Fibroblast of mammary gland (primary cell): ENCODE results near the gene SDCCAG8.

Experiments used
- DNase-seq: peaks from one replicate; pipeline ENCODE4 v3.0.0-alpha.2; 2010; ENCODE audit warnings: low read depth
- H3K4me3 ChIP-seq: 2 replicates; pipeline ENCODE4 v1.5.1; 2011; ENCODE audit warnings: low read depth, mild to moderate bottlenecking, low read length, moderate library complexity; ENCODE audit not compliant: control insufficient read depth
- TF ChIP-seq, protein P1 (sequence below): conservative IDR thresholded peaks from 2 replicates; pipeline ENCODE4 v1.5.1; 2011; ENCODE audit warnings: low read depth, low read length, inconsistent platforms; ENCODE audit not compliant: control insufficient read depth, insufficient read depth

The SDCCAG8 gene

DNA sequence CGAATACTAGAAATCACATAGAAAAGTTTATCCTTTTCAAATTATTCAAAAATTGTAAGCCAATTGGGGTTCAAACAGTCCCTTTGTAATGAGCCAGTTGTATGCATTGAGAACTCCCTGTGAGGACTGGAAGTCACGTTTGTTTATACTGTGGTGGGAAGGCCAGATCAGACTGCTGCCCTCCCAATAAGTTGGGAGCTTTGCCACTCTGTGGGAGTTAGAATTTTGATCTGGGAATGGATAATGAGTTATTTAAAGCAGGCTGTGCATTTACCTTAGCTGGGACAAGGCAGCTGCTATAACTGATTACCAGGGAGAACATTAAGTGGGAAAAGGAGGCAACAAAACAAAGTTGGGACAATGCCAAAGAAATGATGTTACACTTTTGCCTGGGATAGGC lies 178.8 kb downstream of the SDCCAG8 start:
- DNase-seq: no peak
- H3K4me3 ChIP-seq: no peak overlapping the region
- TF ChIP-seq, protein P1, sequence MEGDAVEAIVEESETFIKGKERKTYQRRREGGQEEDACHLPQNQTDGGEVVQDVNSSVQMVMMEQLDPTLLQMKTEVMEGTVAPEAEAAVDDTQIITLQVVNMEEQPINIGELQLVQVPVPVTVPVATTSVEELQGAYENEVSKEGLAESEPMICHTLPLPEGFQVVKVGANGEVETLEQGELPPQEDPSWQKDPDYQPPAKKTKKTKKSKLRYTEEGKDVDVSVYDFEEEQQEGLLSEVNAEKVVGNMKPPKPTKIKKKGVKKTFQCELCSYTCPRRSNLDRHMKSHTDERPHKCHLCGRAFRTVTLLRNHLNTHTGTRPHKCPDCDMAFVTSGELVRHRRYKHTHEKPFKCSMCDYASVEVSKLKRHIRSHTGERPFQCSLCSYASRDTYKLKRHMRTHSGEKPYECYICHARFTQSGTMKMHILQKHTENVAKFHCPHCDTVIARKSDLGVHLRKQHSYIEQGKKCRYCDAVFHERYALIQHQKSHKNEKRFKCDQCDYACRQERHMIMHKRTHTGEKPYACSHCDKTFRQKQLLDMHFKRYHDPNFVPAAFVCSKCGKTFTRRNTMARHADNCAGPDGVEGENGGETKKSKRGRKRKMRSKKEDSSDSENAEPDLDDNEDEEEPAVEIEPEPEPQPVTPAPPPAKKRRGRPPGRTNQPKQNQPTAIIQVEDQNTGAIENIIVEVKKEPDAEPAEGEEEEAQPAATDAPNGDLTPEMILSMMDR: no peak

DNA sequence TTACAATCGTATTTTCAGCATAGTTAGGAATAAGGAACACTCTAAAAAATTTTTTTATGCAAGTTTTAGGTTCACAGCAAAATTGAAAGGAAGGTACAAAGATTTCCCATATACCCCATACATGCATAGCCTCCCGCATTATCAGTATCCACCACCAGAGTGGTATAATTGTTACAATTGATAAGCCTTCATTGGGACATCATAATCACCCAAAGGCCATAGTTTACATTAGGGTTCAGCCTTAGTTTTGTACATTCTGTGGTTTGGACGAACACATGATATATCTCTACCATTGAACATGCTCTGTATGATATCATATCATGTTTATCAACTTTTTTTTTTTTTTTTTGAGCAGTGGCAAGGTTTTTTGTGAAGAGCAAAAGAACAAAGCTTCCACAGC lies 180.0 kb downstream of the SDCCAG8 start:
- TF ChIP-seq, protein P1: no peak
- no peak for DNase-seq
- H3K4me3 ChIP-seq: no peak overlapping the region

DNA sequence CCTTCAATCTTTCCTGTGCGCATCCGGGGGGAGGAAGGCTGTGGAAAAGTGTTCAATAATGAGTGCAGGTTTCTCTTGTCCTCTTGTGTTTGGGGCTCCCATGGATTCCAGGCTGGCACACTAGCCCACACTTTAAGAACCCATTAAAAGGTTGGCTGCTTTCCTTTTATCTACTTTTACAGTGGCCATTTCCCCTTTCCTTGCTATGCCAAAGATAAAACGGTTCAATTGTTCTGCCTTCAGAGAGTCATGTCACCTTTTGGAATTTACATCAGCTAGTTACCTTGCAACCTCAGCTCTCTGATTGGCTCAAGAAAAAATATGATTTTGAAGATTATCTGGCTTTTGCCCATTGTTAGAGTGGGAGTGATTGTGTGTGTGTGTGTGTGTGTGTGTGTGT lies 182.3 kb downstream of the SDCCAG8 start:
- H3K4me3 ChIP-seq: no peak overlapping the region
- DNase-seq: no peak
- TF ChIP-seq, protein P1: no peak

DNA sequence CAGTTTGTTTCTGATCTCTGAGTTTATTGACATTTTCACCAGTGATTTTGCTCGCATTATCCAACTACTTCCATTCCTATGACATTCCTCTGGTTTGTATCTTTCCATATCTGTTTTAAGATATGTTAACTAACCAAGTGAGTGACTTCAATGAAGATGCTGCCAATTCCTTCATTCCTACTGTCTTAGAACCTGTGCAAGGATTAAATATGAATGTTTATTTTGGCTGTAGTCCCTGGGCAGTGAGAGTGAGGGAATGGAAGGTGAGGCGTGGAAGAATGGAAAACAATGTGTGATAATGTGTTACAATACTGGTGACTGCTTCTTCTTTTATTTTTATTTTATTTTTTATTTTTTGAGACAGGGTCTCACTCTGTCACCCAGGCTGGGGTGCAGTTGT lies 183.0 kb downstream of the SDCCAG8 start:
- H3K4me3 ChIP-seq: no peak overlapping the region
- TF ChIP-seq, protein P1: no peak
- no peak for DNase-seq

DNA sequence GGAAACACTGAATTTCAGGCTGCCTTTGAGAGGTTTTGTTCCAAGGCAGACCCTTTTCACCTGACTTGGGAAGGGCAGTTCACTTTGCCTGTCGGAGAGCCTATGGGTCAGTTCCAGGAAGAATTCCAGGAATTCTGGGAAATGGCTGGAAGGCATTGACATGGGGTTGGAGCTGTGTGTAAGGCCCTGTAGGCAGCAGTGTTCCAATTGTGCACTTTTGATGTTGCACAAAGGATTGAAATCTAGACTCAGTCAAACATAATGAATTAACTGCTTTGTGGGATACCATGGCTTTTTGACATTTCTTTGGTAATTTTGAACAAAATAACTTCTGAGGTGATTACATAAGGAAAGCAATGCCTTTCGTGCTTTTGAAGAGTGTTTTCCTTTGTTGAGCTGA lies 184.6 kb downstream of the SDCCAG8 start:
- no peak for DNase-seq
- TF ChIP-seq, protein P1: no peak
- H3K4me3 ChIP-seq: no peak overlapping the region

DNA sequence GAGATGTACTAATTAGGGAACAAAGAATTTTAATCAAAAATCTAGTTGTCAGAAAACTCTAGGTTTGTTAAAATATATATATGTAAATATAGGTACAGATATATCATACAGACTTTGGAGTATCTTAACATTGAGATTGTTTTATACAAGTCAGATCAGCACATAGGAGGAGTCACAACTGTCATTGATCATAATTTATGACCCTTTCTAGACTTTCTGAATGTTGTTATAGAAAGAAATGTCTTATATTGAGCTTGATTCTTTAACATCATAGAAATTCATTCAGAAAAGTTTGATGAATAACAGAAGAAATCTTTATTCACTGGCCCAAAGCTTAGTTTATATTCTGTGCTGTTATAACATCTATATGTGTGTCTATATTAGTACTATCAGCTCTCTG lies 185.8 kb downstream of the SDCCAG8 start:
- TF ChIP-seq, protein P1: no peak
- DNase-seq: no peak

DNA sequence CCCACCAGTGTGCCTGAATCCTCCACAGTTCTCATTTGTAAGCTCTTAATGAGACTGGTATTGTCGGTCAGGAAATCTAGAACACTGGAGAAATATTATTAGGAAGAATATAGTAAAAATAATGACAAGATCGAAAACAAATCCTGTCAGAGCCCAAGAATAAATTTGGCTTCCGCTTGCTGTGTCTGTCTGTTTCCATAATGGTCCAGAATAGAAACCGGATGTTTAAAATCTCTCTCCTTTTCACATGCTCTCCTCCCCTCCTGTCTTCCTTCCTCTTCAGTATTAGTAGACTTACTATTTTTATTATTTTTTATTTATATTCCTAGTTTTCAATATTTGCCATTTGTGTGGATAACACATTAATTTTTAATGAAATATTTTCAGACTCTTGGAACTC lies 187.7 kb downstream of the SDCCAG8 start:
- no peak overlapping the region for H3K4me3 ChIP-seq
- TF ChIP-seq, protein P1: no peak
- DNase-seq: no peak

More for the DNA sequence above, 185.8 kb downstream of the SDCCAG8 start:
- no peak overlapping the region for H3K4me3 ChIP-seq
